GM23338 (cell line): ENCODE measurements around the gene PCGF6. TPM values are rescaled to one million over a fixed set of nuclear protein-coding genes. Genes with fewer than 3 reads are reported as not detected.

Source experiments
- ATAC-seq: fragments of 200-7000 bp; cut with Tn5 transposase; 3 replicates; pipeline ENCODE4 v1.9.1; 2020
- DNase-seq: peaks from one replicate; pipeline ENCODE4 v3.0.0-alpha.2; 2015; ENCODE audit warnings: low spot score
- H2AFZ ChIP-seq: fragments of 200-600 bp; sonication (generic); 2 replicates; pipeline ENCODE4 v1.8.0; 2016; ENCODE audit warnings: antibody characterized with exemption, mild to moderate bottlenecking, moderate library complexity
- H3F3A ChIP-seq: fragments of 200-600 bp; sonication (generic); replicated peaks from 2 replicates; pipeline ENCODE4 v1.8.0; 2017; ENCODE audit warnings: antibody characterized with exemption, mixed run types, low read depth
- H3K27ac ChIP-seq: fragments of 200-600 bp; sonication (generic); 2 replicates; pipeline ENCODE4 v1.6.1; 2016; ENCODE audit warnings: low read depth
- H3K27me3 ChIP-seq: fragments of 200-600 bp; sonication (generic); 2 replicates; pipeline ENCODE4 v1.8.0; 2016; ENCODE audit warnings: mild to moderate bottlenecking, mixed run types, moderate library complexity; ENCODE audit not compliant: insufficient read depth
- H3K36me3 ChIP-seq: fragments of 200-600 bp; sonication (generic); 2 replicates; pipeline ENCODE4 v1.8.0; 2016; ENCODE audit warnings: mild to moderate bottlenecking; ENCODE audit not compliant: insufficient read depth
- H3K4me1 ChIP-seq: fragments of 200-600 bp; sonication (generic); 2 replicates; pipeline ENCODE4 v1.8.0; 2016; ENCODE audit warnings: mild to moderate bottlenecking, moderate library complexity; ENCODE audit not compliant: insufficient read depth
- H3K4me2 ChIP-seq: fragments of 200-600 bp; sonication (generic); 2 replicates; pipeline ENCODE4 v1.7.1; 2017; ENCODE audit warnings: mixed run types
- H3K4me3 ChIP-seq: fragments of 200-600 bp; sonication (generic); 2 replicates; pipeline ENCODE4 v1.6.1; 2016; ENCODE audit warnings: mixed run types
- H3K79me2 ChIP-seq: fragments of 200-600 bp; sonication (generic); replicated peaks from 2 replicates; pipeline ENCODE4 v1.8.0; 2017; ENCODE audit warnings: mild to moderate bottlenecking; ENCODE audit not compliant: insufficient read depth
- H3K9me2 ChIP-seq: fragments of 200-600 bp; sonication (generic); 2 replicates; pipeline ENCODE4 v1.8.0; 2017; ENCODE audit not compliant: insufficient read depth
- H4K20me1 ChIP-seq: fragments of 200-600 bp; sonication (generic); replicated peaks from 2 replicates; pipeline ENCODE4 v1.8.0; 2017; ENCODE audit warnings: mild to moderate bottlenecking; ENCODE audit not compliant: insufficient read depth
- H3K27ac Mint-ChIP-seq: 2 replicates; pipeline ENCODE4 v1.8.0; 2020; ENCODE audit warnings: inconsistent platforms, mild to moderate bottlenecking, moderate library complexity, mixed read lengths
- H3K27me3 Mint-ChIP-seq: 3 replicates; pipeline ENCODE4 v1.8.0; 2022; ENCODE audit warnings: low read depth, mild to moderate bottlenecking, moderate library complexity, mixed read lengths, inconsistent platforms; ENCODE audit not compliant: insufficient read depth, poor library complexity
- H3K36me3 Mint-ChIP-seq: 3 replicates; pipeline ENCODE4 v1.8.0; 2021; ENCODE audit warnings: low read depth, mild to moderate bottlenecking, inconsistent platforms, moderate library complexity, mixed read lengths
- H3K4me1 Mint-ChIP-seq: 3 replicates; pipeline ENCODE4 v1.8.0; 2020; ENCODE audit warnings: mild to moderate bottlenecking, inconsistent platforms, mixed read lengths
- H3K4me3 Mint-ChIP-seq: 3 replicates; pipeline ENCODE4 v1.8.0; 2021; ENCODE audit warnings: moderate library complexity, mild to moderate bottlenecking, inconsistent platforms, mixed read lengths
- H3K9me3 Mint-ChIP-seq: 3 replicates; pipeline ENCODE4 v1.8.0; 2020; ENCODE audit warnings: moderate library complexity, mild to moderate bottlenecking, inconsistent platforms, mixed read lengths
- CTCF ChIP-seq, 2 experiments: fragments of 200-600 bp in 1 of 2; sonication (generic) in 1 of 2; conservative IDR thresholded peaks; 2 replicates each; pipeline versions ENCODE4 v1.5.1 to v1.6.1; 2016 to 2017; ENCODE audit warnings: antibody characterized with exemption in 2 of 2, low read depth in 2 of 2, mild to moderate bottlenecking in 2 of 2, moderate library complexity in 1 of 2
- ETS1 ChIP-seq: IDR thresholded peaks from 2 replicates; pipeline ENCODE4 v1.6.1; 2016; ENCODE audit warnings: antibody characterized with exemption
- EZH2 ChIP-seq: fragments of 200-600 bp; sonication (generic); IDR thresholded peaks from one replicate; pipeline ENCODE4 v1.8.0; 2017; ENCODE audit warnings: antibody characterized with exemption, mild to moderate bottlenecking, low read depth; ENCODE audit not compliant: unreplicated experiment
- JUNB ChIP-seq: IDR thresholded peaks from one replicate; pipeline ENCODE4 v1.6.1; 2016; ENCODE audit warnings: antibody characterized with exemption; ENCODE audit not compliant: unreplicated experiment
- NANOG ChIP-seq: IDR thresholded peaks from 2 replicates; pipeline ENCODE4 v1.6.1; 2016; ENCODE audit warnings: antibody characterized with exemption, borderline replicate concordance
- POLR2AphosphoS5 ChIP-seq: IDR thresholded peaks from 2 replicates; pipeline ENCODE4 v1.6.1; 2016; ENCODE audit warnings: antibody characterized with exemption, low read depth
- ZNF462 ChIP-seq: fragments of 250-450 bp; sonication (Bioruptor Pico); IDR thresholded peaks from 2 replicates; pipeline ENCODE4 v1.5.0; 2020; ENCODE audit warnings: mild to moderate bottlenecking, moderate library complexity
- polyA plus RNA-seq: library from polyadenylated mRNA; unstranded; fragments of >200 nt; fragmentation: Nextera tagmentation; extraction: Ambion mirVana; gene quantifications from 2 replicates; pipeline ENCODE4 v1.2.1, GENCODE V29; 2016
- total RNA-seq: library from RNA; depleted of rRNA; stranded (reverse); fragments of >200 nt; shearing (Covaris generic); gene quantifications from 2 replicates; pipeline ENCODE4 v1.2.3, GENCODE V29; 2014
- TF ChIP-seq, protein P1 (sequence below): IDR thresholded peaks from one replicate; pipeline ENCODE4 v1.6.1; 2018; ENCODE audit warnings: antibody characterized with exemption; ENCODE audit not compliant: unreplicated experiment

PCGF6 gene
- total and polyA plus RNA-seq, 2 experiments from 2014 or later, result 14.0 to 22.3 TPM

DNA sequence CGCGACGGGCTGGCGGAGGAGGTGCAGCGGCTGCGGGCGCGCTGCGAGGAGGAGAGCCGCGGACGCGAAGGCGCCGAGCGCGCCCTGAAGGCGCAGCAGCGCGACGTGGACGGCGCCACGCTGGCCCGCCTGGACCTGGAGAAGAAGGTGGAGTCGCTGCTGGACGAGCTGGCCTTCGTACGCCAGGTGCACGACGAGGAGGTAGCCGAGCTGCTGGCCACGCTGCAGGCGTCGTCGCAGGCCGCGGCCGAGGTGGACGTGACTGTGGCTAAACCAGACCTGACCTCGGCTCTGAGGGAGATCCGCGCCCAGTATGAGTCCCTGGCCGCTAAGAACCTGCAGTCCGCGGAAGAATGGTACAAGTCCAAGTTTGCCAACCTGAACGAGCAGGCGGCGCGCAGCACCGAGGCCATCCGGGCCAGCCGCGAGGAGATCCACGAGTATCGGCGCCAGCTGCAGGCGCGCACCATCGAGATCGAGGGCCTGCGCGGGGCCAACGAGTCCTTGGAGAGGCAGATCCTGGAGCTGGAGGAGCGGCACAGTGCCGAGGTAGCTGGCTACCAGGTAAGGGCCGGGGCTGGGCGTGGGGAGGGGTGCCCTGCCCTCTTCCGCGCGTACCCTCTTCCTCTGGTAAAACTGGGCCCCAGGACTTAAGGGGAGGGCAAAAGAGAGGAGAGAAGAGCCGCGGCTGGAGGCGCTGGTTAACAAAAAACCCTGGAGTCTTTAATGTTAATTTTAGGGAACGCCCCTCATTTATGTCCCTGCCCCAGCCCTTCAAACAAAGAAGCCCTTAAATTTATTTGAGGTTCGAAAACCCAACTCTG is 73.0 kb downstream of the PCGF6 start:
- Histone ChIP-seq H4K20me1 (peaks cover 19% of the 10 kb centered on the region), H3K4me2 (peak overlapping the region; percentile 99), H3K36me3 (no peaks in the 10 kb centered on the region), H3K27ac (no peak overlapping the region), H3K79me2 (no peaks in the 10 kb centered on the region), H3K27me3 (peaks cover 64% of the 10 kb centered on the region), H2AFZ (peak overlapping the region; percentile 99), H3F3A (peaks cover 27% of the 10 kb centered on the region), H3K4me3 (peak overlapping the region; percentile 85), H3K9me2 (no peaks in the 10 kb centered on the region), H3K4me1 (peaks cover 33% of the 10 kb centered on the region)
- H3K4me1 Mint-ChIP-seq, result peaks cover 29% of the 10 kb centered on the region
- peak; percentile 7 for ATAC-seq
- no peak for TF ChIP-seq ETS1
- no peak for TF ChIP-seq ZNF462
- TF ChIP-seq NANOG, result no peak
- TF ChIP-seq POLR2AphosphoS5, result no peak
- TF ChIP-seq EZH2, result no peak
- TF ChIP-seq JUNB, result no peak
- TF ChIP-seq, protein P1, sequence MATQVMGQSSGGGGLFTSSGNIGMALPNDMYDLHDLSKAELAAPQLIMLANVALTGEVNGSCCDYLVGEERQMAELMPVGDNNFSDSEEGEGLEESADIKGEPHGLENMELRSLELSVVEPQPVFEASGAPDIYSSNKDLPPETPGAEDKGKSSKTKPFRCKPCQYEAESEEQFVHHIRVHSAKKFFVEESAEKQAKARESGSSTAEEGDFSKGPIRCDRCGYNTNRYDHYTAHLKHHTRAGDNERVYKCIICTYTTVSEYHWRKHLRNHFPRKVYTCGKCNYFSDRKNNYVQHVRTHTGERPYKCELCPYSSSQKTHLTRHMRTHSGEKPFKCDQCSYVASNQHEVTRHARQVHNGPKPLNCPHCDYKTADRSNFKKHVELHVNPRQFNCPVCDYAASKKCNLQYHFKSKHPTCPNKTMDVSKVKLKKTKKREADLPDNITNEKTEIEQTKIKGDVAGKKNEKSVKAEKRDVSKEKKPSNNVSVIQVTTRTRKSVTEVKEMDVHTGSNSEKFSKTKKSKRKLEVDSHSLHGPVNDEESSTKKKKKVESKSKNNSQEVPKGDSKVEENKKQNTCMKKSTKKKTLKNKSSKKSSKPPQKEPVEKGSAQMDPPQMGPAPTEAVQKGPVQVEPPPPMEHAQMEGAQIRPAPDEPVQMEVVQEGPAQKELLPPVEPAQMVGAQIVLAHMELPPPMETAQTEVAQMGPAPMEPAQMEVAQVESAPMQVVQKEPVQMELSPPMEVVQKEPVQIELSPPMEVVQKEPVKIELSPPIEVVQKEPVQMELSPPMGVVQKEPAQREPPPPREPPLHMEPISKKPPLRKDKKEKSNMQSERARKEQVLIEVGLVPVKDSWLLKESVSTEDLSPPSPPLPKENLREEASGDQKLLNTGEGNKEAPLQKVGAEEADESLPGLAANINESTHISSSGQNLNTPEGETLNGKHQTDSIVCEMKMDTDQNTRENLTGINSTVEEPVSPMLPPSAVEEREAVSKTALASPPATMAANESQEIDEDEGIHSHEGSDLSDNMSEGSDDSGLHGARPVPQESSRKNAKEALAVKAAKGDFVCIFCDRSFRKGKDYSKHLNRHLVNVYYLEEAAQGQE, result peak; percentile 7
- TF ChIP-seq CTCF (conservative IDR thresholded peaks at IDR 0.05; ENCODE audit: low read depth in 2 of 2), result no peak
- no peaks in the 10 kb centered on the region; the same call in 2 of the 3 replicates for H3K9me3 Mint-ChIP-seq
- H3K27ac Mint-ChIP-seq, result no peak overlapping the region
- H3K4me3 Mint-ChIP-seq, result peak overlapping the region; percentile 62
- peaks cover 55% of the 10 kb centered on the region for H3K27me3 Mint-ChIP-seq
- H3K36me3 Mint-ChIP-seq, result no peaks in the 10 kb centered on the region; the same call in 2 of the 3 replicates
- peak; percentile 47 for DNase-seq
